B cell (primary cell): Measurements from ENCODE around the gene BNC2. TPM values are rescaled to one million over a fixed set of nuclear protein-coding genes. Genes with fewer than 3 reads are reported as not detected.

Experiments used
- ATAC-seq: fragments of 200-7000 bp; cut with Tn5 transposase; one replicate; pipeline ENCODE4 v1.10.0; 2021; ENCODE audit warnings: low read depth, mild to moderate bottlenecking, moderate number of reproducible peaks, moderate library complexity
- CTCF ChIA-PET: fragments of 350-600 bp; sonication (Branson Sonifier 250); formaldehyde crosslinking; loops from one replicate; lab custom pipeline; 2021; ENCODE audit warnings: antibody characterized with exemption, inconsistent platforms; lab: Charles Lee
- POLR2A ChIA-PET: fragments of 350-600 bp; sonication (Branson Sonifier 250); formaldehyde crosslinking; loops from one replicate; lab custom pipeline; 2021; ENCODE audit warnings: antibody characterized with exemption; lab: Charles Lee
- DNase-seq: peaks from one replicate; pipeline ENCODE4 v3.0.0; 2013
- H2AFZ ChIP-seq: 2 replicates; pipeline ENCODE4 v1.6.1; 2012; ENCODE audit warnings: mild to moderate bottlenecking, low read depth, low read length; ENCODE audit not compliant: insufficient read depth, poor library complexity, severe bottlenecking
- H3K27ac ChIP-seq, 2 donors: 1 replicate in 1 of 2; 2 replicates in 1 of 2; pipeline ENCODE4 v1.5.1; 2012 to 2013; ENCODE audit warnings: low read length in 2 of 2, mild to moderate bottlenecking in 2 of 2, moderate library complexity in 1 of 2
- H3K27me3 ChIP-seq, 4 experiments: fragments of 200-600 bp in 1 of 4; sonication (generic) in 1 of 4; replicated peaks in 1 of 4; 1 replicate in 2 of 4; 2 replicates in 2 of 4; pipeline versions ENCODE4 v1.6.1 to v1.7.0; 2013 to 2016; ENCODE audit warnings: low read length in 3 of 4, mild to moderate bottlenecking in 2 of 4, mixed read lengths in 1 of 4, moderate library complexity in 1 of 4; ENCODE audit not compliant: insufficient read depth in 4 of 4, control insufficient read depth in 3 of 4; ENCODE audit errors: control extremely low read depth in 1 of 4
- H3K36me3 ChIP-seq, 2 experiments: replicated peaks in 1 of 2; 1 replicate in 1 of 2; 2 replicates in 1 of 2; pipeline versions ENCODE4 v1.6.1 to v1.7.1; 2013; ENCODE audit warnings: low read length in 1 of 2; ENCODE audit not compliant: insufficient read depth in 2 of 2, control insufficient read depth in 1 of 2; ENCODE audit errors: control extremely low read depth in 1 of 2, extremely low read depth in 1 of 2
- H3K4me1 ChIP-seq, 2 donors: fragments of 200-600 bp in 1 of 2; sonication (generic) in 1 of 2; 1 replicate in 1 of 2; 2 replicates in 1 of 2; pipeline versions ENCODE4 v1.5.1 to v1.6.1; 2013 to 2017; ENCODE audit warnings: low read length in 2 of 2; ENCODE audit not compliant: control insufficient read depth in 2 of 2, insufficient read depth in 2 of 2
- H3K4me2 ChIP-seq: replicated peaks from 2 replicates; pipeline ENCODE3; 2012; ENCODE audit warnings: mild to moderate bottlenecking, low read depth, low read length; ENCODE audit not compliant: poor library complexity, severe bottlenecking
- H3K4me3 ChIP-seq, 5 experiments: fragments of 200-600 bp in 1 of 5; sonication (generic) in 1 of 5; 1 replicate in 3 of 5; 2 replicates in 2 of 5; pipeline versions ENCODE4 v1.5.1 to v1.7.0; 2011 to 2016; ENCODE audit warnings: low read length in 4 of 5, mild to moderate bottlenecking in 4 of 5, low read depth in 2 of 5, control low read depth in 1 of 5, moderate library complexity in 1 of 5; ENCODE audit not compliant: insufficient read depth in 1 of 5; ENCODE audit errors: control extremely low read depth in 1 of 5, extremely low read depth in 1 of 5
- H3K79me2 ChIP-seq: fragments of 200-600 bp; sonication (generic); one replicate; pipeline ENCODE4 v1.6.0; 2016; ENCODE audit warnings: low read length; ENCODE audit not compliant: control insufficient read depth, insufficient read depth
- H3K9ac ChIP-seq: fragments of 200-600 bp; sonication (generic); 2 replicates; pipeline ENCODE4 v1.6.1; 2017; ENCODE audit warnings: mild to moderate bottlenecking, low read length, moderate library complexity
- H3K9me3 ChIP-seq, 3 donors: one replicate each; pipeline versions ENCODE4 v1.6.1 to v1.7.1; 2013; ENCODE audit warnings: low read length in 2 of 3; ENCODE audit not compliant: control insufficient read depth in 2 of 3, insufficient read depth in 1 of 3; ENCODE audit errors: control extremely low read depth in 1 of 3
- H4K20me1 ChIP-seq: 2 replicates; pipeline ENCODE4 v1.6.0; 2012; ENCODE audit warnings: mild to moderate bottlenecking, low read length; ENCODE audit not compliant: insufficient read depth, control insufficient read depth, poor library complexity, severe bottlenecking
- H3K27ac Mint-ChIP-seq: one replicate; pipeline ENCODE4 v1.8.0; 2021; ENCODE audit warnings: mixed read lengths
- H3K27me3 Mint-ChIP-seq: one replicate; pipeline ENCODE4 v1.8.0; 2021; ENCODE audit warnings: mixed read lengths
- H3K4me1 Mint-ChIP-seq: one replicate; pipeline ENCODE4 v1.8.0; 2021; ENCODE audit warnings: mixed read lengths
- H3K4me3 Mint-ChIP-seq: one replicate; pipeline ENCODE4 v1.8.0; 2021; ENCODE audit warnings: mixed read lengths
- H3K9me3 Mint-ChIP-seq: one replicate; pipeline ENCODE4 v1.8.0; 2022; ENCODE audit warnings: mixed read lengths; ENCODE audit not compliant: insufficient read depth
- CTCF ChIP-seq: fragments of 200-600 bp; IDR thresholded peaks from one replicate; pipeline ENCODE4 v1.8.0; 2022; ENCODE audit warnings: antibody characterized with exemption, mild to moderate bottlenecking
- EZH2 ChIP-seq: IDR thresholded peaks from 2 replicates; pipeline ENCODE4 v1.6.1; 2012; ENCODE audit warnings: borderline replicate concordance, low read depth, mild to moderate bottlenecking, moderate library complexity, low read length; ENCODE audit not compliant: insufficient read depth, poor library complexity, severe bottlenecking
- WGBS: methylation state at CpG from one replicate; pipeline ENCODE4 v1.1.5; 2013; ENCODE audit warnings: missing lambda C conversion rate; ENCODE audit not compliant: insufficient coverage; 5-methylcytosine and 5-hydroxymethylcytosine counted together
- intact Hi-C: fragments of 100-400 bp; cut with micrococcal nuclease; formaldehyde crosslinking; loops from one replicate; pipeline ENCODE4 v1.10.0; 2022
- polyA plus RNA-seq: library from polyadenylated mRNA; depleted of rRNA; stranded (reverse); fragments of >200 nt; gene quantifications from 2 replicates; pipeline ENCODE4 v1.2.3, GENCODE V29; 2012
- total RNA-seq, 2 donors: library from RNA; stranded (reverse); fragments of 120-200 nt in 1 of 2; gene quantifications; 1 replicate in 1 of 2; 2 replicates in 1 of 2; pipeline versions ENCODE4 v1.2.3 to v1.2.4, GENCODE V29; 2013 to 2022

Gene BNC2
- total and polyA plus RNA-seq, 2 donors (not counting 1 experiment from before 2014, with no cell fraction given) = 0.01 TPM; not detected in 1

GRCh38 chr9:16543225-16543624 is 327.2 kb downstream of the BNC2 start:
- H3K4me2 ChIP-seq = no peak overlapping the region
- no peak overlapping the region for H3K4me3 ChIP-seq
- no peaks in the 10 kb centered on the region for H4K20me1 ChIP-seq
- H3K79me2 ChIP-seq = no peaks in the 10 kb centered on the region
- CTCF ChIA-PET = no interaction called here
- POLR2A ChIA-PET = no interaction called here
- Mint-ChIP-seq H3K27ac (no peak overlapping the region), H3K4me1 (no peaks in the 10 kb centered on the region), H3K27me3 (no peaks in the 10 kb centered on the region), H3K4me3 (no peak overlapping the region), H3K9me3 (no peaks in the 10 kb centered on the region)
- ATAC-seq = no peak
- no CpG with 5 or more reads among the region's 3 CpGs for WGBS
- H2AFZ ChIP-seq = no peak overlapping the region
- H3K9me3 ChIP-seq = no peaks in the 10 kb centered on the region
- no peaks in the 10 kb centered on the region for H3K4me1 ChIP-seq
- H3K27me3 ChIP-seq = no peaks in the 10 kb centered on the region
- TF ChIP-seq EZH2 (no peak), CTCF (no peak)
- intact Hi-C loops = no loop called here
- no peak overlapping the region for H3K9ac ChIP-seq
- no peak overlapping the region for H3K27ac ChIP-seq
- DNase-seq = no peak
- H3K36me3 ChIP-seq = no peaks in the 10 kb centered on the region

- 100% methylated on average over 1 of the region's 1 CpG for WGBS
- ChIA-PET CTCF (no interaction called here), POLR2A (no interaction called here)
- Histone ChIP-seq H3K4me2 (no peak overlapping the region), H3K27me3 (no peaks in the 10 kb centered on the region), H3K4me1 (no peaks in the 10 kb centered on the region), H3K9me3 (no peaks in the 10 kb centered on the region), H2AFZ (no peak overlapping the region), H4K20me1 (no peaks in the 10 kb centered on the region), H3K79me2 (no peaks in the 10 kb centered on the region), H3K9ac (no peak overlapping the region), H3K4me3 (no peak overlapping the region), H3K27ac (no peak overlapping the region), H3K36me3 (no peaks in the 10 kb centered on the region)
- Mint-ChIP-seq H3K27ac (no peak overlapping the region), H3K9me3 (no peaks in the 10 kb centered on the region), H3K4me1 (no peaks in the 10 kb centered on the region), H3K4me3 (no peak overlapping the region), H3K27me3 (no peaks in the 10 kb centered on the region)
- intact Hi-C loops = no loop called here
- DNase-seq (no peak), ATAC-seq (no peak)
- TF ChIP-seq EZH2 = no peak
- no peak for TF ChIP-seq CTCF
Measured at GRCh38 chr9:16542290-16542689, 328.2 kb downstream of the BNC2 start.
